LHCN-M2 (cell line): Measurements from ENCODE around the gene FES. TPM values are rescaled to one million over a fixed set of nuclear protein-coding genes. Genes with fewer than 3 reads are reported as not detected.
"Not testable (repeated sequence)": the region's sequence is repeated elsewhere in the genome, so short reads cannot be mapped to it uniquely, and the experiment has no call there.

Experiments
- DNase-seq: peaks from one replicate; pipeline ENCODE4 v3.0.0-alpha.2; 2012; ENCODE audit warnings: low read depth
- total RNA-seq: library from RNA; depleted of rRNA; stranded (reverse); fragments of >200 nt; gene quantifications from 2 replicates; pipeline ENCODE4 v1.2.3, GENCODE V29; 2014; rRNA removed

The FES gene
- total RNA-seq, 1 experiment from 2014 or later, result 0.34 TPM

DNA sequence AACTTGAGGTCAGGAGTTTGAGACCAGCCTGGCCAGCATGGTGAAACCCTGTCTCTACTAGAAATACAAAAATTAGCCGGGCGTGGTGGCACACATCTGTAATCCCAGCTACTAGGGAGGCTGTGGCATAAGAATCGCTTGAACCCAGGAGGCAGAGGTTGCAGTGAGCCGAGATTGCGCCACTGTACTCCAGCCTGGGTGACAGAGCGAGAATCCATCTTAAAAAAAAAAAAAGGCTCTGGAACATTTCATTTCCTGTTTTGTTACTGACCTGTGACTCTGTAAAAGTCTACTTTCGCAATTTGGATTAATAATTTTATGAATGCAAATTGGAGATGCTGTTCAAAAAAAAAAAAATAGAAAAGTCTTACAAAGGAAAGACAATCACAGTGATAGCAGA, 43.8 kb downstream of the FES start:
- not testable (repeated sequence) for DNase-seq

- no peak for DNase-seq
Measured at GRCh38 chr15:90929246-90930019, 45.1 kb downstream of the FES start.

DNA sequence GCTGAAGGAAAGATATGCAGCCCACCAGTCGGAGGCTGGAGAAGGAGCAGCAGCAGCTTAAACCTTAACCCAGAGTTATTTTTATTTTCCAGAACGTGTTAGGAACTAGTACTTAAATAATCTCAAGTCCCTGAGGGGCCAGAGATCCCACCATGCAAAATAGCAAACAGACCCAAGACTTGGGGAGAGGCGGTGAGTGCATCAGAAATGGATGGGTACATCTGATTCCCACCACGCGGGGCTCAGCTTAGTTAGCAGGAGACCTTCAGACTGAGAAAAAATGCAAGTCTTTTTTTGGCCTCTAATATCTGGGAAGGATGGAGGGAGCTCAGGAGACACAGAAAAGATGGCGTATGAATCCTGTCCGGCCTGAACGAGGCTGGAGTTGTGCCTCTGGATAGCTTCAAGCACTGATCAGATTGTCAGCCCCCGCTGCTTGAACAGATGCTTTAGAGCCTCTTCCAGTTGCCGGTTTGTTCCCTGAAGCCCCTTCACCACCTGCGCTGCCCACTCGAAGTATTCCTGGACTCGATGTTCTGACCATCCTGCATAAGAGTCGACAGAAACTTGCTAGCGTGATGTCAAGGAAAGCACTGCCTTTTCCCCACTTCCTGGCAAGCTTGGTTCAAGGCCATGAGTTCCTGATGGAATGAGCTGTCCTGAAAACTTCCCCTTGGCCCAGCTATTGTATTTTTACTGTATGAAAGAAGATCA, 46.7 kb downstream of the FES start:
- DNase-seq, result no peak

- DNase-seq, result no peak
Measured at GRCh38 chr15:90931575-90931827, 47.2 kb downstream of the FES start.

DNA sequence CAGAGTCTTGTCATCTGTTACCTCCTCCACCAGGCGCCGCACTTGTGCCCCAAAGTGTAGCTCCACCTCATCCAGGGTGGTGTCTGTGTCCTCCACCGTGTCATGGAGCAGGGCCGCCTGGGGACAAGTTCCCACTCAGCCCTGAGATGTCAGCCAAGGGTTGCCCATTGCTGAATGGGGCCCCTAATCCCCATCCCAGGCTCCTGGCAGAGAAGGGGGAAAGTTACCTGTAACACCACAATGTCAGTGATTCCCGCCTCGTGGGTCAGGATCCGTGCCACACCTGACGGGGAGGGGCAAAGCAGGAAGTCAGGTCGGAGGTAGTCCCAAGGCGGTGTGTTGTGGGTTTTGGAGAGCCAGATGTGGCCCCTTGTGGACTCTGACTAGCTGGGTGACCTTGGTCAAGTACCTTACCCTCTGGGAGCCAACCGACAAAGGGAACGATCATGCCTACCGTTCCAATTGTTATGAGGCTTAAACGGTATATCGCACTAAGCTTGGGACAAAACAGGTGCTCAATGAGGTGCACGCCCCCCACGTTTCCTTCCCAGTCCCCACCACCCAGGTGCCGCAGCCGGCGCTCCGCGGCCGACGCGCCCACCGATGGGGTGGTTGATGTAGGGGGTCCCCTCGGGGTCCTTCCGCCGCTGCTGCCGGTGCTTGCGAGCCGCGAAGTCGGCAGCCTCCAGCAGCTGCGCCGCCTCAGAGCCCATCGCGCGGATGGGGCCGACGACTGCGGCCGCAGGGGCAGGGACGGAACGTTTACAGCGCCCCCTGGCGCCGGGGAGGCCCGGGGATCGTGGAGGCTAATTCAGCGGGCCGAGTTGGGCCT, 47.7 kb downstream of the FES start, which contains the start of gene HDDC3:
Gene HDDC3, minus strand, starts transcription at position 722 of the 832 bp plus-strand sequence. Its CDS starts 9 bp downstream, at position 713.
- DNase-seq, result peak; percentile 80

- no peak for DNase-seq
Measured at GRCh38 chr15:90932660-90932991, 48.3 kb downstream of the FES start.

GRCh38 chr15:90933301-90933700, 49.0 kb downstream of the FES start:
- DNase-seq, result no peak

GRCh38 chr15:90934256-90934948, 50.1 kb downstream of the FES start:
- peak; percentile 77 for DNase-seq

GRCh38 chr15:90934949-90935751, 50.8 kb downstream of the FES start, which contains the start of gene UNC45A:
Gene UNC45A (plus strand): TSS chr15:90935285. CDS start chr15:90935325, 40 bp downstream.
- peak; percentile 83 for DNase-seq

GRCh38 chr15:90936823-90937222, 52.5 kb downstream of the FES start:
- DNase-seq, result no peak

DNA sequence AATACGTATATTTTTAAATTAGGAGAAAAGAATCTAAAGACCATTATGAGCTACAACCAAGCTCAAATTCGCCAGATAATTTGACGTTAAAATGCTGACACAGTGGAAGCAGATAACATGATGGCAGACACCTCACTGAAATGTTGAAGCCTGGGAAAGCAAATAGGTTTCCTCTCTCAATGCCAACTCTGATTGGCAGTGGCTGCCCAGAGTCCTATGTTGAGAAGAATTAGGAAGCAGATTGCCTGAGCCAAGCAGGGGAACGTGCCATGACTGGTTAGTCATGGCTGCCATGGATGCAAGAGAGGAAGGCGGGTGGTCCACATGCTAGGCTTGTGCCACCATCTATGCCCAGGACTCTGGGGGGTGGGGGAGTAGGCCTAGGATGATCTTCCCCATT, 54.0 kb downstream of the FES start:
- no peak for DNase-seq

- DNase-seq, result no peak
Measured at GRCh38 chr15:90939756-90940155, 55.5 kb downstream of the FES start.

GRCh38 chr15:90941038-90941437, 56.7 kb downstream of the FES start:
- no peak for DNase-seq

- DNase-seq, result no peak
Measured at GRCh38 chr15:90942354-90943120, 58.2 kb downstream of the FES start.

- DNase-seq, result no peak
Measured at GRCh38 chr15:90945091-90945490, 60.8 kb downstream of the FES start.

Other genes starting within 250 kb of the FES start
- 13.1 and 14.9 TPM in 2 replicates for gene BLM, start 167.2 kb upstream of the FES start, total RNA-seq
- gene FURIN, start 15.9 kb upstream of the FES start, total RNA-seq, result 32.1 and 36.1 TPM in 2 replicates
- 5.4 and 6.6 TPM in 2 replicates for gene MAN2A2, start 18.8 kb downstream of the FES start, total RNA-seq
- 11.9 and 13.2 TPM in 2 replicates for gene HDDC3, start 48.0 kb downstream of the FES start, total RNA-seq
- 73.0 and 82.8 TPM in 2 replicates for gene UNC45A, start 50.8 kb downstream of the FES start, total RNA-seq
- 21.9 and 23.5 TPM in 2 replicates for gene RCCD1, start 70.4 kb downstream of the FES start, total RNA-seq
- 361 and 388 TPM in 2 replicates for gene PRC1, start 110.0 kb downstream of the FES start, total RNA-seq
- gene VPS33B, start 138.1 kb downstream of the FES start, total RNA-seq, result 7.2 and 7.3 TPM in 2 replicates
- gene SV2B, start 215.8 kb downstream of the FES start, total RNA-seq, result not detected in 2 replicates